GM23338 (cell line): ENCODE results near the gene HCAR2. TPM values are rescaled to one million over a fixed set of nuclear protein-coding genes. Genes with fewer than 3 reads are reported as not detected.
"Not testable (repeated sequence)": the region's sequence is repeated elsewhere in the genome, so short reads cannot be mapped to it uniquely, and the experiment has no call there.

Experiments
- ATAC-seq: fragments of 200-7000 bp; cut with Tn5 transposase; 3 replicates; pipeline ENCODE4 v1.9.1; 2020
- DNase-seq: peaks from one replicate; pipeline ENCODE4 v3.0.0-alpha.2; 2015; ENCODE audit warnings: low spot score
- H2AFZ ChIP-seq: fragments of 200-600 bp; sonication (generic); 2 replicates; pipeline ENCODE4 v1.8.0; 2016; ENCODE audit warnings: antibody characterized with exemption, mild to moderate bottlenecking, moderate library complexity
- H3F3A ChIP-seq: fragments of 200-600 bp; sonication (generic); replicated peaks from 2 replicates; pipeline ENCODE4 v1.8.0; 2017; ENCODE audit warnings: antibody characterized with exemption, mixed run types, low read depth
- H3K27ac ChIP-seq: fragments of 200-600 bp; sonication (generic); 2 replicates; pipeline ENCODE4 v1.6.1; 2016; ENCODE audit warnings: low read depth
- H3K27me3 ChIP-seq: fragments of 200-600 bp; sonication (generic); 2 replicates; pipeline ENCODE4 v1.8.0; 2016; ENCODE audit warnings: mild to moderate bottlenecking, mixed run types, moderate library complexity; ENCODE audit not compliant: insufficient read depth
- H3K36me3 ChIP-seq: fragments of 200-600 bp; sonication (generic); 2 replicates; pipeline ENCODE4 v1.8.0; 2016; ENCODE audit warnings: mild to moderate bottlenecking; ENCODE audit not compliant: insufficient read depth
- H3K4me1 ChIP-seq: fragments of 200-600 bp; sonication (generic); 2 replicates; pipeline ENCODE4 v1.8.0; 2016; ENCODE audit warnings: mild to moderate bottlenecking, moderate library complexity; ENCODE audit not compliant: insufficient read depth
- H3K4me2 ChIP-seq: fragments of 200-600 bp; sonication (generic); 2 replicates; pipeline ENCODE4 v1.7.1; 2017; ENCODE audit warnings: mixed run types
- H3K4me3 ChIP-seq: fragments of 200-600 bp; sonication (generic); 2 replicates; pipeline ENCODE4 v1.6.1; 2016; ENCODE audit warnings: mixed run types
- H3K79me2 ChIP-seq: fragments of 200-600 bp; sonication (generic); replicated peaks from 2 replicates; pipeline ENCODE4 v1.8.0; 2017; ENCODE audit warnings: mild to moderate bottlenecking; ENCODE audit not compliant: insufficient read depth
- H3K9me2 ChIP-seq: fragments of 200-600 bp; sonication (generic); 2 replicates; pipeline ENCODE4 v1.8.0; 2017; ENCODE audit not compliant: insufficient read depth
- H4K20me1 ChIP-seq: fragments of 200-600 bp; sonication (generic); replicated peaks from 2 replicates; pipeline ENCODE4 v1.8.0; 2017; ENCODE audit warnings: mild to moderate bottlenecking; ENCODE audit not compliant: insufficient read depth
- H3K27ac Mint-ChIP-seq: 2 replicates; pipeline ENCODE4 v1.8.0; 2020; ENCODE audit warnings: inconsistent platforms, mild to moderate bottlenecking, moderate library complexity, mixed read lengths
- H3K27me3 Mint-ChIP-seq: 3 replicates; pipeline ENCODE4 v1.8.0; 2022; ENCODE audit warnings: low read depth, mild to moderate bottlenecking, moderate library complexity, mixed read lengths, inconsistent platforms; ENCODE audit not compliant: insufficient read depth, poor library complexity
- H3K36me3 Mint-ChIP-seq: 3 replicates; pipeline ENCODE4 v1.8.0; 2021; ENCODE audit warnings: low read depth, mild to moderate bottlenecking, inconsistent platforms, moderate library complexity, mixed read lengths
- H3K4me1 Mint-ChIP-seq: 3 replicates; pipeline ENCODE4 v1.8.0; 2020; ENCODE audit warnings: mild to moderate bottlenecking, inconsistent platforms, mixed read lengths
- H3K4me3 Mint-ChIP-seq: 3 replicates; pipeline ENCODE4 v1.8.0; 2021; ENCODE audit warnings: moderate library complexity, mild to moderate bottlenecking, inconsistent platforms, mixed read lengths
- H3K9me3 Mint-ChIP-seq: 3 replicates; pipeline ENCODE4 v1.8.0; 2020; ENCODE audit warnings: moderate library complexity, mild to moderate bottlenecking, inconsistent platforms, mixed read lengths
- CREB1 ChIP-seq: fragments of 250-450 bp; sonication (Bioruptor Pico); IDR thresholded peaks from 2 replicates; pipeline ENCODE4 v1.5.0; 2020; ENCODE audit warnings: low read depth, mild to moderate bottlenecking, moderate library complexity
- EZH2 ChIP-seq: fragments of 200-600 bp; sonication (generic); IDR thresholded peaks from one replicate; pipeline ENCODE4 v1.8.0; 2017; ENCODE audit warnings: antibody characterized with exemption, mild to moderate bottlenecking, low read depth; ENCODE audit not compliant: unreplicated experiment
- EZH2phosphoT487 ChIP-seq: fragments of 200-600 bp; sonication (generic); IDR thresholded peaks from one replicate; pipeline ENCODE4 v1.8.1; 2018; ENCODE audit warnings: antibody characterized with exemption; ENCODE audit not compliant: unreplicated experiment
- JUNB ChIP-seq: IDR thresholded peaks from one replicate; pipeline ENCODE4 v1.6.1; 2016; ENCODE audit warnings: antibody characterized with exemption; ENCODE audit not compliant: unreplicated experiment
- POLR2AphosphoS5 ChIP-seq: IDR thresholded peaks from 2 replicates; pipeline ENCODE4 v1.6.1; 2016; ENCODE audit warnings: antibody characterized with exemption, low read depth
- STAT1 ChIP-seq: IDR thresholded peaks from one replicate; pipeline ENCODE4 v1.6.1; 2016; ENCODE audit warnings: antibody characterized with exemption; ENCODE audit not compliant: unreplicated experiment
- ZNF331 ChIP-seq: fragments of 250-450 bp; sonication (Bioruptor Pico); IDR thresholded peaks from 2 replicates; pipeline ENCODE4 v1.5.0; 2020; ENCODE audit warnings: low read depth, mild to moderate bottlenecking, moderate library complexity
- long read RNA-seq: library from polyadenylated mRNA; unstranded; transcript quantifications from one replicate; pipeline ENCODE4 v2.0.0, GENCODE V29; 2020; ENCODE audit not compliant: unreplicated experiment
- polyA plus RNA-seq: library from polyadenylated mRNA; unstranded; fragments of >200 nt; fragmentation: Nextera tagmentation; extraction: Ambion mirVana; gene quantifications from 2 replicates; pipeline ENCODE4 v1.2.1, GENCODE V29; 2016
- total RNA-seq: library from RNA; depleted of rRNA; stranded (reverse); fragments of >200 nt; shearing (Covaris generic); gene quantifications from 2 replicates; pipeline ENCODE4 v1.2.3, GENCODE V29; 2014; rRNA removed
- TF ChIP-seq, protein P1 (sequence below), 2 experiments: fragments of 200-600 bp in 1 of 2; sonication (generic) in 1 of 2; conservative IDR thresholded peaks; 2 replicates each; pipeline versions ENCODE4 v1.5.1 to v1.6.1; 2016 to 2017; ENCODE audit warnings: antibody characterized with exemption in 2 of 2, low read depth in 2 of 2, mild to moderate bottlenecking in 2 of 2, moderate library complexity in 1 of 2
- TF ChIP-seq, protein P2 (sequence below): IDR thresholded peaks from one replicate; pipeline ENCODE4 v1.6.1; 2018; ENCODE audit warnings: antibody characterized with exemption; ENCODE audit not compliant: unreplicated experiment

Gene HCAR2
- total RNA-seq (not detected in 2 replicates), polyA plus RNA-seq (not detected in 2 replicates)
- long read RNA-seq: 0 reads

DNA sequence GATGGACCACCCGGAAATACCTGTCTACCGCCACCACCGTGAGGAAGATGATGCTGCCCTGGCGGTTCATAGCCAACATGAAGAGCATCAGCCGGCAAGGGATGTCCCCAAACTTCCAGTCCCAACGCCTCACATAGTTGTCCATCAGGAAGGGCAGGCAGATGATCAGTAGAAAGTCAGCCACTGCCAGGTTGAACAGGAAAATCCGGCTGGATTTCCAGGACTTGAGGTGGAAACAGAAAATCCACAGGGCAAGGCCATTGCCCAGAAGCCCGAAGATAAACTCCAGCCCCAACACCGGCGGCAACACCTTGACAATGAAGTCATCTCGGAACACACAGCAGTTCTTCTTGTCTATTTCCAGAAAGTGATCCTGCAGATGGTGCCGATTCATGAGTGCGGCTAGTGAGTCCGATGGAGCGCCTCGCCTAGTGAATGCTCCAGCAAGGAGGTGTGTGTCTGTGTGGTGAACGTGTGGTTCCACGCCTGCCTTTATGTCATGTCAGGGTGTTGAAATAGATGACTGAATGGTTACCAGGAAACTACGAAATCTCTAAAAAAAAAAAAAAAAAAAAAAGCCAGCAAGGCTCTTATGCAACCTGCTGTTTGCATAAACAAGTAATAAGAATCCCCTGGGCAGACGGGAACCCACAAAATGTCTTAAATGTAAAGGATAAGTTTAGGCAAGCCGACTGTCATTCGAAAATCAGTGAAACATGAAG, at the start of gene HCAR2:
TSS of gene HCAR2 (minus strand) at position 468 of the 722 bp plus-strand sequence. CDS start at position 394, 74 bp downstream.
- not testable (repeated sequence) for H3K27me3 Mint-ChIP-seq, H3K4me2 ChIP-seq, H3K4me1 ChIP-seq, H3K27me3 ChIP-seq, H3K36me3 ChIP-seq, H3K4me3 ChIP-seq, H3K4me3 Mint-ChIP-seq, DNase-seq, H2AFZ ChIP-seq, H3K4me1 Mint-ChIP-seq, ATAC-seq, H3K27ac Mint-ChIP-seq, H3K9me2 ChIP-seq, H4K20me1 ChIP-seq, H3K27ac ChIP-seq, H3K36me3 Mint-ChIP-seq, H3K79me2 ChIP-seq, H3F3A ChIP-seq, H3K9me3 Mint-ChIP-seq

DNA sequence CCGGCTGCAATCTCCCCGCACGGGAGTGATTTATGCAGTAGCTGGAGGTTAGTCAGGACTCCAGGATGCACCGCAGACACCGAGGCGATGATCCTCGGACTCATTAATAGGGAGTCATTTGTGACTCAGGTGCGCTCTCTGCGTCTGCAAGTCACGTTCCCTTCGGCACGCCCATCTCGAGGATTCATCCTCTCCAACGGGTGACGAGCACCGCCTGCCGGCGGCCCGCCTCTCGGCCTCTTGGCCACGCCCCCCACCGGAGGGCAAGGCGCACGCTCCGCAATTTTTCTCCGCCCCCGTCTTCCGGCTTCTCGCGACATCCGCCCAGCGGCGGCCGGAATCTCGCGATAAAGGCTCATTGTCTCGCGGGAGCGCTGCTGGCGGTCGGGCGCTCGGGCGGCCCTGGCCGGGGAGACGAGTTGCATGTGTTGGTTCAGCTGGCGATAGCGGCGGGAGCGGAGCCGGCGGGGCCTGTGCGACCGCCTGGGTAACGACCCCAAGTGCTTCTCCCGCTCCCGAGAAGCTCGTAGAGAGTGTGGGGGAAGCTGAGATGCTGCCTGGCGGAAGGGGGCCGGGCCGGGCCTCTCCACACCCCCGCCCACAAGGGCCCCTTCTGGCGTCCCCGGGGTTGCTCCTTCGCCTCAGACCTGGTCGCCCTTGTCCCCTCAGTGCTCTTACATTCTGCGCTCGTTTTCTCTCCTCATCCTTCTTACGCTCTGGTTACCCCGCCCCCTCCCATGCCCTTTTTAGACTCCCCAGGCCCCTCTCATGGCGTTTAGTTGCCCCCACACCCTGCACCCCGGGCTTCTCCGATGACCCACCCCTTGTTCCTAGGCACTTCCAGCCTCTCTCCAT, 49.5 kb upstream of the HCAR2 start, which contains the start of gene DENR:
TSS of gene DENR (plus strand) at position 361 of the 855 bp plus-strand sequence. CDS start 878 bp downstream, outside the sequence.
- ATAC-seq (peak; percentile 91), DNase-seq (peak; percentile 99)
- Mint-ChIP-seq H3K4me1 (peaks cover 25% of the 10 kb centered on the region), H3K9me3 (peaks cover 3% of the 10 kb centered on the region; the same call in 1 of the 3 replicates), H3K27ac (peak within 1 kb of the TSS; percentile 100), H3K36me3 (peaks cover 50% of the 10 kb centered on the region), H3K4me3 (peak within 1 kb of the TSS; percentile 88), H3K27me3 (peaks cover 6% of the 10 kb centered on the region)
- Histone ChIP-seq H3K4me1 (peaks cover 13% of the 10 kb centered on the region), H3K4me2 (peak within 1 kb of the TSS; percentile 92), H3K27me3 (no peaks in the 10 kb centered on the region), H3K36me3 (peaks cover 34% of the 10 kb centered on the region), H3K4me3 (peak within 1 kb of the TSS; percentile 92), H3F3A (no peaks in the 10 kb centered on the region), H4K20me1 (peaks cover 15% of the 10 kb centered on the region; the same call in 1 of the 2 replicates), H2AFZ (no peak within 1 kb of the TSS), H3K27ac (peak within 1 kb of the TSS; percentile 96), H3K9me2 (no peaks in the 10 kb centered on the region), H3K79me2 (peaks cover 48% of the 10 kb centered on the region)
- no peak for TF ChIP-seq JUNB
- TF ChIP-seq POLR2AphosphoS5: peak; percentile 97
- TF ChIP-seq ZNF331 (CRISPR knock-in tag): no peak
- no peak for TF ChIP-seq STAT1
- TF ChIP-seq CREB1 (CRISPR knock-in tag): peak; percentile 72
- TF ChIP-seq EZH2phosphoT487: no peak
- TF ChIP-seq EZH2: no peak
- TF ChIP-seq, protein P1, sequence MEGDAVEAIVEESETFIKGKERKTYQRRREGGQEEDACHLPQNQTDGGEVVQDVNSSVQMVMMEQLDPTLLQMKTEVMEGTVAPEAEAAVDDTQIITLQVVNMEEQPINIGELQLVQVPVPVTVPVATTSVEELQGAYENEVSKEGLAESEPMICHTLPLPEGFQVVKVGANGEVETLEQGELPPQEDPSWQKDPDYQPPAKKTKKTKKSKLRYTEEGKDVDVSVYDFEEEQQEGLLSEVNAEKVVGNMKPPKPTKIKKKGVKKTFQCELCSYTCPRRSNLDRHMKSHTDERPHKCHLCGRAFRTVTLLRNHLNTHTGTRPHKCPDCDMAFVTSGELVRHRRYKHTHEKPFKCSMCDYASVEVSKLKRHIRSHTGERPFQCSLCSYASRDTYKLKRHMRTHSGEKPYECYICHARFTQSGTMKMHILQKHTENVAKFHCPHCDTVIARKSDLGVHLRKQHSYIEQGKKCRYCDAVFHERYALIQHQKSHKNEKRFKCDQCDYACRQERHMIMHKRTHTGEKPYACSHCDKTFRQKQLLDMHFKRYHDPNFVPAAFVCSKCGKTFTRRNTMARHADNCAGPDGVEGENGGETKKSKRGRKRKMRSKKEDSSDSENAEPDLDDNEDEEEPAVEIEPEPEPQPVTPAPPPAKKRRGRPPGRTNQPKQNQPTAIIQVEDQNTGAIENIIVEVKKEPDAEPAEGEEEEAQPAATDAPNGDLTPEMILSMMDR (conservative IDR thresholded peaks at IDR 0.05; ENCODE audit: low read depth in 2 of 2): peak; percentile 61 to 88
- TF ChIP-seq, protein P2, sequence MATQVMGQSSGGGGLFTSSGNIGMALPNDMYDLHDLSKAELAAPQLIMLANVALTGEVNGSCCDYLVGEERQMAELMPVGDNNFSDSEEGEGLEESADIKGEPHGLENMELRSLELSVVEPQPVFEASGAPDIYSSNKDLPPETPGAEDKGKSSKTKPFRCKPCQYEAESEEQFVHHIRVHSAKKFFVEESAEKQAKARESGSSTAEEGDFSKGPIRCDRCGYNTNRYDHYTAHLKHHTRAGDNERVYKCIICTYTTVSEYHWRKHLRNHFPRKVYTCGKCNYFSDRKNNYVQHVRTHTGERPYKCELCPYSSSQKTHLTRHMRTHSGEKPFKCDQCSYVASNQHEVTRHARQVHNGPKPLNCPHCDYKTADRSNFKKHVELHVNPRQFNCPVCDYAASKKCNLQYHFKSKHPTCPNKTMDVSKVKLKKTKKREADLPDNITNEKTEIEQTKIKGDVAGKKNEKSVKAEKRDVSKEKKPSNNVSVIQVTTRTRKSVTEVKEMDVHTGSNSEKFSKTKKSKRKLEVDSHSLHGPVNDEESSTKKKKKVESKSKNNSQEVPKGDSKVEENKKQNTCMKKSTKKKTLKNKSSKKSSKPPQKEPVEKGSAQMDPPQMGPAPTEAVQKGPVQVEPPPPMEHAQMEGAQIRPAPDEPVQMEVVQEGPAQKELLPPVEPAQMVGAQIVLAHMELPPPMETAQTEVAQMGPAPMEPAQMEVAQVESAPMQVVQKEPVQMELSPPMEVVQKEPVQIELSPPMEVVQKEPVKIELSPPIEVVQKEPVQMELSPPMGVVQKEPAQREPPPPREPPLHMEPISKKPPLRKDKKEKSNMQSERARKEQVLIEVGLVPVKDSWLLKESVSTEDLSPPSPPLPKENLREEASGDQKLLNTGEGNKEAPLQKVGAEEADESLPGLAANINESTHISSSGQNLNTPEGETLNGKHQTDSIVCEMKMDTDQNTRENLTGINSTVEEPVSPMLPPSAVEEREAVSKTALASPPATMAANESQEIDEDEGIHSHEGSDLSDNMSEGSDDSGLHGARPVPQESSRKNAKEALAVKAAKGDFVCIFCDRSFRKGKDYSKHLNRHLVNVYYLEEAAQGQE: no peak
